GM12892 (cell line): ENCODE data around the gene COPZ1.

Experiments used
- POLR2A ChIP-seq: IDR thresholded peaks from 2 replicates; pipeline ENCODE4 v1.6.1; 2011; ENCODE audit warnings: low read depth, low read length, control low read depth
- POLR2AphosphoS5 ChIP-seq: IDR thresholded peaks from 2 replicates; pipeline ENCODE4 v1.6.1; 2011; ENCODE audit warnings: low read depth, low read length, control low read depth

DNA sequence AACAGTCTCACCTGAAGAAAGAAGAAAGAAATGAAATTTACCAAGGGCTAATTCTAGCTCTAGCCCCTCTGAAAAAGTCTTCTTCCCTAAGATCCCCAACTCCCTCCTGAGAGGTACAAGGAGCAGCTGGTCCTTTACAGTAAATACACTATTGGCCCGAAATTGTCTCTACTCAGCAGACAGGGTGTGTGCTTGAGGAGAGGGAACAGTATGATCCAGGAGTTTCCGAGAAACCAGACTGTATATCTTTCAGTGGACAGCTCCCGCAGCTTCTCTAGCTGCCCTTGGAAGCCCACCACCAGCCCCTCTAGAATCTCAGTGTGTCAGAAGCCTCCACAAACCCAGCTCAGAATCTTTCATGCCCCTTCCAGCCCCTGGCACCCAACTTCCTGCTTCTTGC, 31.3 kb downstream of the COPZ1 start:
- TF ChIP-seq POLR2A (no peak), POLR2AphosphoS5 (no peak)
